B cell (primary cell): ENCODE measurements around the gene RAB6A. TPM values are rescaled to one million over a fixed set of nuclear protein-coding genes. Genes with fewer than 3 reads are reported as not detected.

Experiments used
- ATAC-seq: fragments of 200-7000 bp; cut with Tn5 transposase; one replicate; pipeline ENCODE4 v1.10.0; 2021; ENCODE audit warnings: low read depth, mild to moderate bottlenecking, moderate number of reproducible peaks, moderate library complexity
- CTCF ChIA-PET: fragments of 350-600 bp; sonication (Branson Sonifier 250); formaldehyde crosslinking; loops from one replicate; lab custom pipeline; 2021; ENCODE audit warnings: antibody characterized with exemption, inconsistent platforms; lab: Charles Lee
- POLR2A ChIA-PET: fragments of 350-600 bp; sonication (Branson Sonifier 250); formaldehyde crosslinking; loops from one replicate; lab custom pipeline; 2021; ENCODE audit warnings: antibody characterized with exemption; lab: Charles Lee
- DNase-seq: peaks from one replicate; pipeline ENCODE4 v3.0.0; 2013
- H2AFZ ChIP-seq: 2 replicates; pipeline ENCODE4 v1.6.1; 2012; ENCODE audit warnings: mild to moderate bottlenecking, low read depth, low read length; ENCODE audit not compliant: insufficient read depth, poor library complexity, severe bottlenecking
- H3K27ac ChIP-seq, 2 donors: 1 replicate in 1 of 2; 2 replicates in 1 of 2; pipeline ENCODE4 v1.5.1; 2012 to 2013; ENCODE audit warnings: low read length in 2 of 2, mild to moderate bottlenecking in 2 of 2, moderate library complexity in 1 of 2
- H3K27me3 ChIP-seq, 4 experiments: fragments of 200-600 bp in 1 of 4; sonication (generic) in 1 of 4; replicated peaks in 1 of 4; 1 replicate in 2 of 4; 2 replicates in 2 of 4; pipeline versions ENCODE4 v1.6.1 to v1.7.0; 2013 to 2016; ENCODE audit warnings: low read length in 3 of 4, mild to moderate bottlenecking in 2 of 4, mixed read lengths in 1 of 4, moderate library complexity in 1 of 4; ENCODE audit not compliant: insufficient read depth in 4 of 4, control insufficient read depth in 3 of 4; ENCODE audit errors: control extremely low read depth in 1 of 4
- H3K36me3 ChIP-seq, 2 experiments: replicated peaks in 1 of 2; 1 replicate in 1 of 2; 2 replicates in 1 of 2; pipeline versions ENCODE4 v1.6.1 to v1.7.1; 2013; ENCODE audit warnings: low read length in 1 of 2; ENCODE audit not compliant: insufficient read depth in 2 of 2, control insufficient read depth in 1 of 2; ENCODE audit errors: control extremely low read depth in 1 of 2, extremely low read depth in 1 of 2
- H3K4me1 ChIP-seq, 2 donors: fragments of 200-600 bp in 1 of 2; sonication (generic) in 1 of 2; 1 replicate in 1 of 2; 2 replicates in 1 of 2; pipeline versions ENCODE4 v1.5.1 to v1.6.1; 2013 to 2017; ENCODE audit warnings: low read length in 2 of 2; ENCODE audit not compliant: control insufficient read depth in 2 of 2, insufficient read depth in 2 of 2
- H3K4me2 ChIP-seq: replicated peaks from 2 replicates; pipeline ENCODE3; 2012; ENCODE audit warnings: mild to moderate bottlenecking, low read depth, low read length; ENCODE audit not compliant: poor library complexity, severe bottlenecking
- H3K4me3 ChIP-seq, 5 experiments: fragments of 200-600 bp in 1 of 5; sonication (generic) in 1 of 5; 1 replicate in 3 of 5; 2 replicates in 2 of 5; pipeline versions ENCODE4 v1.5.1 to v1.7.0; 2011 to 2016; ENCODE audit warnings: low read length in 4 of 5, mild to moderate bottlenecking in 4 of 5, low read depth in 2 of 5, control low read depth in 1 of 5, moderate library complexity in 1 of 5; ENCODE audit not compliant: insufficient read depth in 1 of 5; ENCODE audit errors: control extremely low read depth in 1 of 5, extremely low read depth in 1 of 5
- H3K79me2 ChIP-seq: fragments of 200-600 bp; sonication (generic); one replicate; pipeline ENCODE4 v1.6.0; 2016; ENCODE audit warnings: low read length; ENCODE audit not compliant: control insufficient read depth, insufficient read depth
- H3K9ac ChIP-seq: fragments of 200-600 bp; sonication (generic); 2 replicates; pipeline ENCODE4 v1.6.1; 2017; ENCODE audit warnings: mild to moderate bottlenecking, low read length, moderate library complexity
- H3K9me3 ChIP-seq, 3 donors: one replicate each; pipeline versions ENCODE4 v1.6.1 to v1.7.1; 2013; ENCODE audit warnings: low read length in 2 of 3; ENCODE audit not compliant: control insufficient read depth in 2 of 3, insufficient read depth in 1 of 3; ENCODE audit errors: control extremely low read depth in 1 of 3
- H4K20me1 ChIP-seq: 2 replicates; pipeline ENCODE4 v1.6.0; 2012; ENCODE audit warnings: mild to moderate bottlenecking, low read length; ENCODE audit not compliant: insufficient read depth, control insufficient read depth, poor library complexity, severe bottlenecking
- H3K27ac Mint-ChIP-seq: one replicate; pipeline ENCODE4 v1.8.0; 2021; ENCODE audit warnings: mixed read lengths
- H3K27me3 Mint-ChIP-seq: one replicate; pipeline ENCODE4 v1.8.0; 2021; ENCODE audit warnings: mixed read lengths
- H3K4me1 Mint-ChIP-seq: one replicate; pipeline ENCODE4 v1.8.0; 2021; ENCODE audit warnings: mixed read lengths
- H3K4me3 Mint-ChIP-seq: one replicate; pipeline ENCODE4 v1.8.0; 2021; ENCODE audit warnings: mixed read lengths
- H3K9me3 Mint-ChIP-seq: one replicate; pipeline ENCODE4 v1.8.0; 2022; ENCODE audit warnings: mixed read lengths; ENCODE audit not compliant: insufficient read depth
- EZH2 ChIP-seq: IDR thresholded peaks from 2 replicates; pipeline ENCODE4 v1.6.1; 2012; ENCODE audit warnings: borderline replicate concordance, low read depth, mild to moderate bottlenecking, moderate library complexity, low read length; ENCODE audit not compliant: insufficient read depth, poor library complexity, severe bottlenecking
- WGBS: methylation state at CpG from one replicate; pipeline ENCODE4 v1.1.5; 2013; ENCODE audit warnings: missing lambda C conversion rate; ENCODE audit not compliant: insufficient coverage; 5-methylcytosine and 5-hydroxymethylcytosine counted together
- intact Hi-C: fragments of 100-400 bp; cut with micrococcal nuclease; formaldehyde crosslinking; loops from one replicate; pipeline ENCODE4 v1.10.0; 2022
- polyA plus RNA-seq: library from polyadenylated mRNA; depleted of rRNA; stranded (reverse); fragments of >200 nt; gene quantifications from 2 replicates; pipeline ENCODE4 v1.2.3, GENCODE V29; 2012
- total RNA-seq, 2 donors: library from RNA; stranded (reverse); fragments of 120-200 nt in 1 of 2; gene quantifications; 1 replicate in 1 of 2; 2 replicates in 1 of 2; pipeline versions ENCODE4 v1.2.3 to v1.2.4, GENCODE V29; 2013 to 2022
- TF ChIP-seq, protein P1 (sequence below): fragments of 200-600 bp; IDR thresholded peaks from one replicate; pipeline ENCODE4 v1.8.0; 2022; ENCODE audit warnings: antibody characterized with exemption, mild to moderate bottlenecking

The RAB6A gene
- total and polyA plus RNA-seq, 2 donors (not counting 1 experiment from before 2014, with no cell fraction given) = 17.2 to 70.5 TPM

- 29% methylated on average over 1 of the region's 2 CpGs for WGBS
- no peak overlapping the region for H2AFZ ChIP-seq
- Mint-ChIP-seq H3K27me3 (no peaks in the 10 kb centered on the region), H3K4me3 (no peak overlapping the region), H3K4me1 (no peaks in the 10 kb centered on the region), H3K27ac (no peak overlapping the region), H3K9me3 (no peaks in the 10 kb centered on the region)
- no peak overlapping the region for H3K4me3 ChIP-seq
- no peaks in the 10 kb centered on the region for H3K4me1 ChIP-seq
- no peak overlapping the region for H3K4me2 ChIP-seq
- ChIA-PET CTCF (interaction anchor here (0.8 to 4.8 kb wide), 2 partner anchors 8 to 26 kb away, joined by 3 to 28 read pairs; no protein-coding TSS in a partner anchor), POLR2A (no interaction called here)
- no peak overlapping the region for H3K9ac ChIP-seq
- no peaks in the 10 kb centered on the region for H3K36me3 ChIP-seq
- H3K27ac ChIP-seq = no peak overlapping the region
- no peaks in the 10 kb centered on the region for H3K79me2 ChIP-seq
- TF ChIP-seq EZH2 = no peak
- TF ChIP-seq, protein P1, sequence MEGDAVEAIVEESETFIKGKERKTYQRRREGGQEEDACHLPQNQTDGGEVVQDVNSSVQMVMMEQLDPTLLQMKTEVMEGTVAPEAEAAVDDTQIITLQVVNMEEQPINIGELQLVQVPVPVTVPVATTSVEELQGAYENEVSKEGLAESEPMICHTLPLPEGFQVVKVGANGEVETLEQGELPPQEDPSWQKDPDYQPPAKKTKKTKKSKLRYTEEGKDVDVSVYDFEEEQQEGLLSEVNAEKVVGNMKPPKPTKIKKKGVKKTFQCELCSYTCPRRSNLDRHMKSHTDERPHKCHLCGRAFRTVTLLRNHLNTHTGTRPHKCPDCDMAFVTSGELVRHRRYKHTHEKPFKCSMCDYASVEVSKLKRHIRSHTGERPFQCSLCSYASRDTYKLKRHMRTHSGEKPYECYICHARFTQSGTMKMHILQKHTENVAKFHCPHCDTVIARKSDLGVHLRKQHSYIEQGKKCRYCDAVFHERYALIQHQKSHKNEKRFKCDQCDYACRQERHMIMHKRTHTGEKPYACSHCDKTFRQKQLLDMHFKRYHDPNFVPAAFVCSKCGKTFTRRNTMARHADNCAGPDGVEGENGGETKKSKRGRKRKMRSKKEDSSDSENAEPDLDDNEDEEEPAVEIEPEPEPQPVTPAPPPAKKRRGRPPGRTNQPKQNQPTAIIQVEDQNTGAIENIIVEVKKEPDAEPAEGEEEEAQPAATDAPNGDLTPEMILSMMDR = no peak
- H3K27me3 ChIP-seq = no peaks in the 10 kb centered on the region
- H3K9me3 ChIP-seq = no peaks in the 10 kb centered on the region
- no peak for ATAC-seq
- intact Hi-C loops = no loop called here
- H4K20me1 ChIP-seq = no peaks in the 10 kb centered on the region
- DNase-seq = no peak
These were observed 126.9 kb downstream of the RAB6A start for GRCh38 chr11:73633999-73634398.

- 95% methylated on average over 2 of the region's 4 CpGs for WGBS
- intact Hi-C loops = no loop called here
- Histone ChIP-seq H3K4me2 (no peak overlapping the region), H2AFZ (no peak overlapping the region), H3K9ac (no peak overlapping the region), H3K4me3 (no peak overlapping the region), H3K27ac (no peak overlapping the region), H3K36me3 (no peaks in the 10 kb centered on the region), H3K9me3 (no peaks in the 10 kb centered on the region), H3K79me2 (no peaks in the 10 kb centered on the region), H3K4me1 (no peaks in the 10 kb centered on the region), H4K20me1 (no peaks in the 10 kb centered on the region), H3K27me3 (no peaks in the 10 kb centered on the region)
- ChIA-PET POLR2A (no interaction called here), CTCF (interaction anchor here (0.8 kb wide), 1 partner anchor 27 kb away, joined by 3 read pairs; no protein-coding TSS in a partner anchor)
- Mint-ChIP-seq H3K4me1 (no peaks in the 10 kb centered on the region), H3K27me3 (no peaks in the 10 kb centered on the region), H3K4me3 (no peak overlapping the region), H3K27ac (no peak overlapping the region), H3K9me3 (no peaks in the 10 kb centered on the region)
- TF ChIP-seq EZH2 = no peak
- TF ChIP-seq, protein P1 = no peak
- no peak for ATAC-seq
- DNase-seq = no peak
These were observed 127.9 kb downstream of the RAB6A start for GRCh38 chr11:73632996-73633395.
